ENCODE results near the gene MRPS18A.

- TF ChIP-seq NRF1 (IDR thresholded peaks at IDR 0.05; ENCODE audit: low read depth, low read length) (no peak), GABPA (IDR thresholded peaks at IDR 0.05; ENCODE audit: borderline replicate concordance, insufficient read depth, low read length) (no peak), KDM4A (IDR thresholded peaks at IDR 0.05; ENCODE audit: low read depth, low read length, severe bottlenecking) (no peak), BACH1 (IDR thresholded peaks at IDR 0.05; ENCODE audit: low read length) (no peak), CREB1 (IDR thresholded peaks at IDR 0.05) (no peak), CTCF (IDR thresholded peaks at IDR 0.05; ENCODE audit: control extremely low read depth in 1 of 3, insufficient read depth in 1 of 3, low read depth in 1 of 3, low read length in 3 of 3) (no peak), ZNF274 (IDR thresholded peaks at IDR 0.05; ENCODE audit: borderline replicate concordance, extremely low read depth, low read length) (no peak), EGR1 (IDR thresholded peaks at IDR 0.05; ENCODE audit: borderline replicate concordance, low read depth, low read length) (no peak), RAD21 (IDR thresholded peaks at IDR 0.05 in 1 of 2, conservative IDR thresholded peaks at IDR 0.05 in 1 of 2; ENCODE audit: low read depth in 2 of 2, low read length in 2 of 2) (no peak), EP300 (IDR thresholded peaks at IDR 0.05; ENCODE audit: borderline replicate concordance in 1 of 2, low read depth in 2 of 2, low read length in 2 of 2) (no peak), HDAC6 (IDR thresholded peaks at IDR 0.05; ENCODE audit: low read depth, low read length) (no peak), JUN (IDR thresholded peaks at IDR 0.05; ENCODE audit: low read depth, low read length) (no peak), YY1 (IDR thresholded peaks at IDR 0.05; ENCODE audit: low read depth, low read length) (no peak)
- TF ChIP-seq, protein P1, sequence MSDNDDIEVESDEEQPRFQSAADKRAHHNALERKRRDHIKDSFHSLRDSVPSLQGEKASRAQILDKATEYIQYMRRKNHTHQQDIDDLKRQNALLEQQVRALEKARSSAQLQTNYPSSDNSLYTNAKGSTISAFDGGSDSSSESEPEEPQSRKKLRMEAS (IDR thresholded peaks at IDR 0.05) = no peak
Measured at GRCh38 chr6:43689421-43689820, 1.8 kb upstream of the MRPS18A start.

Data from H1 (cell line).